AG04450 (cell line): ENCODE data around the gene DLG5. TPM values are rescaled to one million over a fixed set of nuclear protein-coding genes. Genes with fewer than 3 reads are reported as not detected.

Source experiments
- CTCF ChIA-PET: fragments of 300-600, 350-600 bp; formaldehyde crosslinking; extraction: SDS; loops from one replicate; lab custom pipeline; 2022; ENCODE audit warnings: antibody characterized with exemption, inconsistent platforms; lab: Charles Lee
- POLR2A ChIA-PET: fragments of 350-600 bp; formaldehyde crosslinking; extraction: SDS; loops from one replicate; lab custom pipeline; 2021; ENCODE audit warnings: antibody characterized with exemption, inconsistent platforms; lab: Yijun Ruan, JAX
- DNase-seq: peaks from one replicate; pipeline ENCODE4 v3.0.0-alpha.2; 2011; ENCODE audit warnings: low read depth, low spot score
- H3K27ac ChIP-seq: one replicate; pipeline ENCODE4 v1.5.1; 2012; ENCODE audit warnings: low read depth, low read length, control low read depth
- H3K27me3 ChIP-seq: one replicate; pipeline ENCODE4 v1.6.0; 2012; ENCODE audit warnings: low read length; ENCODE audit not compliant: control insufficient read depth, insufficient read depth
- H3K4me3 ChIP-seq: 2 replicates; pipeline ENCODE4 v1.5.1; 2011; ENCODE audit warnings: mild to moderate bottlenecking, low read depth, low read length, control low read depth
- H3K9me3 ChIP-seq: 2 replicates; pipeline ENCODE4 v1.5.1; 2012; ENCODE audit warnings: low read length; ENCODE audit not compliant: control insufficient read depth, insufficient read depth
- polyA plus RNA-seq: library from polyadenylated mRNA; depleted of rRNA; stranded (reverse); fragments of >200 nt; gene quantifications from 2 replicates; pipeline ENCODE4 v1.2.3, GENCODE V29; 2011
- TF ChIP-seq, protein P1 (sequence below): IDR thresholded peaks from 2 replicates; pipeline ENCODE4 v1.5.1; 2011; ENCODE audit warnings: low read depth, low read length, control low read depth, inconsistent platforms

The DLG5 gene
- polyA plus RNA-seq, 1 experiment, result 16.3 TPM

GRCh38 chr10:77821551-77821950, 105.0 kb downstream of the DLG5 start:
- Histone ChIP-seq H3K27me3 (no peaks in the 10 kb centered on the region), H3K9me3 (no peaks in the 10 kb centered on the region), H3K4me3 (no peak overlapping the region), H3K27ac (no peak overlapping the region)
- ChIA-PET POLR2A (no interaction called here), CTCF (interaction anchor here (1.1 kb wide), 1 partner anchor 15 kb away, joined by 7 read pairs; no protein-coding TSS in a partner anchor)
- DNase-seq, result no peak
- TF ChIP-seq, protein P1, sequence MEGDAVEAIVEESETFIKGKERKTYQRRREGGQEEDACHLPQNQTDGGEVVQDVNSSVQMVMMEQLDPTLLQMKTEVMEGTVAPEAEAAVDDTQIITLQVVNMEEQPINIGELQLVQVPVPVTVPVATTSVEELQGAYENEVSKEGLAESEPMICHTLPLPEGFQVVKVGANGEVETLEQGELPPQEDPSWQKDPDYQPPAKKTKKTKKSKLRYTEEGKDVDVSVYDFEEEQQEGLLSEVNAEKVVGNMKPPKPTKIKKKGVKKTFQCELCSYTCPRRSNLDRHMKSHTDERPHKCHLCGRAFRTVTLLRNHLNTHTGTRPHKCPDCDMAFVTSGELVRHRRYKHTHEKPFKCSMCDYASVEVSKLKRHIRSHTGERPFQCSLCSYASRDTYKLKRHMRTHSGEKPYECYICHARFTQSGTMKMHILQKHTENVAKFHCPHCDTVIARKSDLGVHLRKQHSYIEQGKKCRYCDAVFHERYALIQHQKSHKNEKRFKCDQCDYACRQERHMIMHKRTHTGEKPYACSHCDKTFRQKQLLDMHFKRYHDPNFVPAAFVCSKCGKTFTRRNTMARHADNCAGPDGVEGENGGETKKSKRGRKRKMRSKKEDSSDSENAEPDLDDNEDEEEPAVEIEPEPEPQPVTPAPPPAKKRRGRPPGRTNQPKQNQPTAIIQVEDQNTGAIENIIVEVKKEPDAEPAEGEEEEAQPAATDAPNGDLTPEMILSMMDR, result no peak

- H3K4me3 ChIP-seq, result no peak overlapping the region
- ChIA-PET POLR2A (no interaction called here), CTCF (interaction anchor here (1.1 kb wide), 1 partner anchor 16 kb away, joined by 7 read pairs; no protein-coding TSS in a partner anchor)
- H3K27me3 ChIP-seq, result no peaks in the 10 kb centered on the region
- no peak for DNase-seq
- no peak overlapping the region for H3K27ac ChIP-seq
- no peaks in the 10 kb centered on the region for H3K9me3 ChIP-seq
- TF ChIP-seq, protein P1, result no peak
These were observed 105.5 kb downstream of the DLG5 start for GRCh38 chr10:77821036-77821435.

- Histone ChIP-seq H3K9me3 (no peaks in the 10 kb centered on the region), H3K4me3 (no peak overlapping the region), H3K27me3 (no peaks in the 10 kb centered on the region), H3K27ac (no peak overlapping the region)
- no peak for DNase-seq
- POLR2A ChIA-PET, result no interaction called here
- CTCF ChIA-PET, result interaction anchor here (0.7 kb wide), 1 partner anchor 654 kb away, joined by 3 read pairs; no protein-coding TSS in a partner anchor
- TF ChIP-seq, protein P1, result no peak
These were observed 106.2 kb downstream of the DLG5 start for GRCh38 chr10:77820349-77820748.

- H3K27me3 ChIP-seq, result no peaks in the 10 kb centered on the region
- TF ChIP-seq, protein P1, result no peak
- H3K27ac ChIP-seq, result no peak overlapping the region
- no peaks in the 10 kb centered on the region for H3K9me3 ChIP-seq
- no peak for DNase-seq
- POLR2A ChIA-PET, result no interaction called here
- CTCF ChIA-PET, result interaction anchor here (0.7 kb wide), 1 partner anchor 210 kb away, joined by 3 read pairs; no protein-coding TSS in a partner anchor
- H3K4me3 ChIP-seq, result no peak overlapping the region
These were observed 107.1 kb downstream of the DLG5 start for GRCh38 chr10:77819210-77820112.

DNA sequence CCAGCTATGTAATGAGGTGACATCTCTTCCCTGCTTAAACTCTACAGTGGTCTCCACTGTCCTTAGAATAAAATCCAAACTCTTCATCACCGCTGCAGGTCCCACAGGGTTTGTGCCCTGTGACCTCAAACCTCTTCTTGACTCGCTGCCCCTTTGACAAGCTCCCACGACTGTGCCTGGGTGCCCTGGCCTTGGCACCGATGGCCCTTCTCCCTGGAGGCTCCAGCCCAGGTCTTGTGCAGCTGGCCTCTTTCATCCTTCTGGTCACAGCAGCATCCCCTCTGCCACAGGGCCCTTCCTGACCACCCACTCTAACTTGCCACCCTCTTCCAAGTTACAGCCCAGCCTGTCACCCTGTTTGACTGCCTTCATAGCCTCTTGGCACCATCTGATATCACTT, 108.2 kb downstream of the DLG5 start:
- Histone ChIP-seq H3K27me3 (no peaks in the 10 kb centered on the region), H3K27ac (no peak overlapping the region), H3K4me3 (no peak overlapping the region), H3K9me3 (no peaks in the 10 kb centered on the region)
- POLR2A ChIA-PET, result no interaction called here
- CTCF ChIA-PET, result interaction anchor here (0.7 kb wide), 1 partner anchor 211 kb away, joined by 3 read pairs; no protein-coding TSS in a partner anchor
- TF ChIP-seq, protein P1, result no peak
- DNase-seq, result no peak
